ENCODE data around the gene SANBR.

GRCh38 chr2:61023670-61024069 is 42.0 kb upstream of the SANBR start:
- TF ChIP-seq YY1 (IDR thresholded peaks at IDR 0.05; ENCODE audit: insufficient read depth, insufficient replicate concordance, low read depth, low read length): no peak
- TF ChIP-seq SRF (IDR thresholded peaks at IDR 0.05; ENCODE audit: low read depth, low read length): no peak
- TF ChIP-seq ARNT (IDR thresholded peaks at IDR 0.05): no peak
- TF ChIP-seq GABPA (IDR thresholded peaks at IDR 0.05; ENCODE audit: low read depth, low read length): no peak
- no peak for TF ChIP-seq GABPA (CRISPR knock-in tag; IDR thresholded peaks at IDR 0.05; ENCODE audit: low read depth)
- no peak for TF ChIP-seq MLX (CRISPR knock-in tag; IDR thresholded peaks at IDR 0.05)
- no peak for TF ChIP-seq POLR2A (IDR thresholded peaks at IDR 0.05; ENCODE audit: insufficient read depth in 1 of 2, low read depth in 2 of 2, low read length in 2 of 2)
- no peak for TF ChIP-seq ZNF614 (CRISPR knock-in tag; IDR thresholded peaks at IDR 0.05; ENCODE audit: borderline replicate concordance)
